ENCODE data around the gene SEC14L2.
"Not testable (repeated sequence)": the region's sequence is repeated elsewhere in the genome, so short reads cannot be mapped to it uniquely, and the experiment has no call there.

The SEC14L2 gene

GRCh38 chr22:30460555-30460954, 63.7 kb downstream of the SEC14L2 start:
- not testable (repeated sequence) for DNase-seq

- no peak for DNase-seq
Observed at GRCh38 chr22:30469165-30469564, 72.3 kb downstream of the SEC14L2 start.

- DNase-seq = no peak
Observed at GRCh38 chr22:30470655-30471054, 73.8 kb downstream of the SEC14L2 start.

GRCh38 chr22:30471616-30472318, 74.9 kb downstream of the SEC14L2 start, which contains the start of gene SEC14L3:
Gene SEC14L3 (minus strand): TSS chr22:30472017. CDS start chr22:30471958, 59 bp downstream.
- no peak for DNase-seq

GRCh38 chr22:30472994-30473720, 76.3 kb downstream of the SEC14L2 start:
- no peak for DNase-seq

- no peak for DNase-seq
Observed at GRCh38 chr22:30474121-30474520, 77.3 kb downstream of the SEC14L2 start.
